GM18951 (cell line): Measurements from ENCODE around the gene CBARP.

Experiments used
- POLR2A ChIP-seq: IDR thresholded peaks from 4 replicates; pipeline ENCODE4 v1.6.1; 2011; ENCODE audit warnings: mild to moderate bottlenecking; ENCODE audit not compliant: insufficient read length, insufficient read depth; ENCODE audit errors: extremely low read depth
- in situ Hi-C: fragments of 300-500 bp; cut with MboI; formaldehyde crosslinking; loops from one replicate; pipeline ENCODE4 v1.12.0; 2022; ENCODE audit warnings: low sequenced_read_pairs, mixed read lengths, inconsistent platforms; ENCODE audit not compliant: unreplicated experiment

The CBARP gene

GRCh38 chr19:1239420-1239795 is 1.6 kb upstream of the CBARP start:
- TF ChIP-seq POLR2A: no peak
- in situ Hi-C loops: no loop called here

- in situ Hi-C loops: no loop called here
- no peak for TF ChIP-seq POLR2A
These were observed 831 bp upstream of the CBARP start for GRCh38 chr19:1238369-1239303.

GRCh38 chr19:1237027-1237659 is 662 bp downstream of the CBARP start:
- TF ChIP-seq POLR2A: no peak
- in situ Hi-C loops: no loop called here

GRCh38 chr19:1236576-1236975 is 1.2 kb downstream of the CBARP start:
- in situ Hi-C loops: no loop called here
- TF ChIP-seq POLR2A: no peak

- no peak for TF ChIP-seq POLR2A
- in situ Hi-C loops: no loop called here
These were observed 1.9 kb downstream of the CBARP start for GRCh38 chr19:1235625-1236538.

- no peak for TF ChIP-seq POLR2A
- in situ Hi-C loops: no loop called here
These were observed 2.8 kb downstream of the CBARP start for GRCh38 chr19:1234955-1235380.

- in situ Hi-C loops: no loop called here
- no peak for TF ChIP-seq POLR2A
These were observed 3.5 kb downstream of the CBARP start for GRCh38 chr19:1234051-1234954.

- in situ Hi-C loops: no loop called here
- TF ChIP-seq POLR2A: no peak
These were observed 4.6 kb downstream of the CBARP start for GRCh38 chr19:1233115-1233667.

- TF ChIP-seq POLR2A: no peak
- in situ Hi-C loops: no loop called here
These were observed 5.1 kb downstream of the CBARP start for GRCh38 chr19:1232652-1233072.

GRCh38 chr19:1231729-1232637 is 5.8 kb downstream of the CBARP start:
- in situ Hi-C loops: no loop called here
- no peak for TF ChIP-seq POLR2A
